Lower leg skin (tissue), 3 donors: Measurements from ENCODE around the gene ZDHHC1.
"Not testable (repeated sequence)": the region's sequence is repeated elsewhere in the genome, so short reads cannot be mapped to it uniquely, and the experiment has no call there.

Source experiments
- POLR2A ChIP-seq, 2 donors: fragments of 450-650 bp; IDR thresholded peaks; one replicate each; pipeline ENCODE4 v1.6.1; 2016 to 2017; ENCODE audit warnings: antibody characterized with exemption in 2 of 2, mild to moderate bottlenecking in 1 of 2, moderate library complexity in 1 of 2
- TF ChIP-seq, protein P1 (sequence below), 3 donors: fragments of 450-650 bp; IDR thresholded peaks; one replicate each; pipeline ENCODE4 v1.5.1; 2016; ENCODE audit warnings: antibody characterized with exemption in 3 of 3, mild to moderate bottlenecking in 3 of 3, moderate library complexity in 2 of 3

- TF ChIP-seq, protein P1, sequence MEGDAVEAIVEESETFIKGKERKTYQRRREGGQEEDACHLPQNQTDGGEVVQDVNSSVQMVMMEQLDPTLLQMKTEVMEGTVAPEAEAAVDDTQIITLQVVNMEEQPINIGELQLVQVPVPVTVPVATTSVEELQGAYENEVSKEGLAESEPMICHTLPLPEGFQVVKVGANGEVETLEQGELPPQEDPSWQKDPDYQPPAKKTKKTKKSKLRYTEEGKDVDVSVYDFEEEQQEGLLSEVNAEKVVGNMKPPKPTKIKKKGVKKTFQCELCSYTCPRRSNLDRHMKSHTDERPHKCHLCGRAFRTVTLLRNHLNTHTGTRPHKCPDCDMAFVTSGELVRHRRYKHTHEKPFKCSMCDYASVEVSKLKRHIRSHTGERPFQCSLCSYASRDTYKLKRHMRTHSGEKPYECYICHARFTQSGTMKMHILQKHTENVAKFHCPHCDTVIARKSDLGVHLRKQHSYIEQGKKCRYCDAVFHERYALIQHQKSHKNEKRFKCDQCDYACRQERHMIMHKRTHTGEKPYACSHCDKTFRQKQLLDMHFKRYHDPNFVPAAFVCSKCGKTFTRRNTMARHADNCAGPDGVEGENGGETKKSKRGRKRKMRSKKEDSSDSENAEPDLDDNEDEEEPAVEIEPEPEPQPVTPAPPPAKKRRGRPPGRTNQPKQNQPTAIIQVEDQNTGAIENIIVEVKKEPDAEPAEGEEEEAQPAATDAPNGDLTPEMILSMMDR (IDR thresholded peaks at IDR 0.05), result not testable (repeated sequence)
- not testable (repeated sequence) for TF ChIP-seq POLR2A (IDR thresholded peaks at IDR 0.05)
Observed at GRCh38 chr16:67352463-67352862, 63.8 kb downstream of the ZDHHC1 start.
